Ovary (tissue), 3 donors: ENCODE results near the gene ARFRP1.

Experiments used
- POLR2A ChIP-seq: fragments of 450-650 bp; IDR thresholded peaks from one replicate; pipeline ENCODE4 v1.6.1; 2017; ENCODE audit warnings: antibody characterized with exemption, mild to moderate bottlenecking, moderate library complexity
- TF ChIP-seq, protein P1 (sequence below), 3 donors: fragments of 450-650 bp in 2 of 3; fragments of 200-600 bp in 1 of 3; IDR thresholded peaks; one replicate each; pipeline versions ENCODE4 v1.5.1 to v1.8.0; 2016 to 2022; ENCODE audit warnings: antibody characterized with exemption in 3 of 3, mild to moderate bottlenecking in 1 of 3
- donor health status: DM: no; HTN: no; CAD: no.

DNA sequence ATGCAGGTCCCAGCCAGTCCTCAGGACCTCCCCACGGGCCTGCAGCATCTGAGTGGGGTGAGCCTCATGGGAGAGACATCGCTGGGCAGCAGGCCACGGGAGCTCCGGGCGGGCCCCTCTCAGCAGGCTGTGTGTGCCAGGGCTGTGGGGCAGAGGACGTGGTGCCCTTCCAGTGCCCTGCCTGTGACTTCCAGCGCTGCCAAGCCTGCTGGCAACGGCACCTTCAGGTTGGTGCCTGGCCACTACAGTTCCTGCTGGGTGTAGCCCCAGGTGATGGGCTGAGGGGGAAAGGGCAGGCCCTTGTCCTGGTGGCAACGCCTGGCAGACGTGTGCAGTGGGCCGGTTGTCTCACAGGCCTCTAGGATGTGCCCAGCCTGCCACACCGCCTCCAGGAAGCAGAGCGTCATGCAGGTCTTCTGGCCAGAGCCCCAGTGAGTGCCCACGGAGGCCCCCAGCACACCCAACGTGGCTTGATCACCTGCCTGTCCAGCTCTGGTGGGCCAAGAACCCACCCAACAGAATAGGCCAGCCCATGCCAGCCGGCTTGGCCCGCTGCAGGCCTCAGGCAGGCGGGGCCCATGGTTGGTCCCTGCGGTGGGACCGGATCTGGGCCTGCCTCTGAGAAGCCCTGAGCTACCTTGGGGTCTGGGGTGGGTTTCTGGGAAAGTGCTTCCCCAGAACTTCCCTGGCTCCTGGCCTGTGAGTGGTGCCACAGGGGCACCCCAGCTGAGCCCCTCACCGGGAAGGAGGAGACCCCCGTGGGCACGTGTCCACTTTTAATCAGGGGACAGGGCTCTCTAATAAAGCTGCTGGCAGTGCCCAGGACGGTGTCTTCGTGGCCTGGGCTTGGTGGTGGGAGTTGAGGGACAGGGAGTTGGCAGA lies 12.1 kb downstream of the ARFRP1 start:
- TF ChIP-seq, protein P1, sequence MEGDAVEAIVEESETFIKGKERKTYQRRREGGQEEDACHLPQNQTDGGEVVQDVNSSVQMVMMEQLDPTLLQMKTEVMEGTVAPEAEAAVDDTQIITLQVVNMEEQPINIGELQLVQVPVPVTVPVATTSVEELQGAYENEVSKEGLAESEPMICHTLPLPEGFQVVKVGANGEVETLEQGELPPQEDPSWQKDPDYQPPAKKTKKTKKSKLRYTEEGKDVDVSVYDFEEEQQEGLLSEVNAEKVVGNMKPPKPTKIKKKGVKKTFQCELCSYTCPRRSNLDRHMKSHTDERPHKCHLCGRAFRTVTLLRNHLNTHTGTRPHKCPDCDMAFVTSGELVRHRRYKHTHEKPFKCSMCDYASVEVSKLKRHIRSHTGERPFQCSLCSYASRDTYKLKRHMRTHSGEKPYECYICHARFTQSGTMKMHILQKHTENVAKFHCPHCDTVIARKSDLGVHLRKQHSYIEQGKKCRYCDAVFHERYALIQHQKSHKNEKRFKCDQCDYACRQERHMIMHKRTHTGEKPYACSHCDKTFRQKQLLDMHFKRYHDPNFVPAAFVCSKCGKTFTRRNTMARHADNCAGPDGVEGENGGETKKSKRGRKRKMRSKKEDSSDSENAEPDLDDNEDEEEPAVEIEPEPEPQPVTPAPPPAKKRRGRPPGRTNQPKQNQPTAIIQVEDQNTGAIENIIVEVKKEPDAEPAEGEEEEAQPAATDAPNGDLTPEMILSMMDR (IDR thresholded peaks at IDR 0.05): no peak
- TF ChIP-seq POLR2A: no peak
